Measurements from ENCODE around the gene KRTAP5-10. TPM values are rescaled to one million over a fixed set of nuclear protein-coding genes. Genes with fewer than 3 reads are reported as not detected.
"Not testable (repeated sequence)": the region's sequence is repeated elsewhere in the genome, so short reads cannot be mapped to it uniquely, and the experiment has no call there.

KRTAP5-10 gene
- total and polyA plus RNA-seq, 12 donors: not detected

- H3K36me3 ChIP-seq; ATAC-seq; H3K4me1 ChIP-seq; H3K4me3 ChIP-seq; intact Hi-C loops (cut with DNase I); DNase-seq; H3K27ac ChIP-seq; H3K9me3 ChIP-seq: not testable (repeated sequence)
- H3K27me3 ChIP-seq: peaks cover 0 to 23% (median 9%) of the 10 kb centered on the region in 7 donors
- WGBS, 2 donors: 68 to 82% methylated on average over 7 to 8 of the region's 8 CpGs
Observed at GRCh38 chr11:71589546-71589920, 24.2 kb downstream of the KRTAP5-10 start.

DNA sequence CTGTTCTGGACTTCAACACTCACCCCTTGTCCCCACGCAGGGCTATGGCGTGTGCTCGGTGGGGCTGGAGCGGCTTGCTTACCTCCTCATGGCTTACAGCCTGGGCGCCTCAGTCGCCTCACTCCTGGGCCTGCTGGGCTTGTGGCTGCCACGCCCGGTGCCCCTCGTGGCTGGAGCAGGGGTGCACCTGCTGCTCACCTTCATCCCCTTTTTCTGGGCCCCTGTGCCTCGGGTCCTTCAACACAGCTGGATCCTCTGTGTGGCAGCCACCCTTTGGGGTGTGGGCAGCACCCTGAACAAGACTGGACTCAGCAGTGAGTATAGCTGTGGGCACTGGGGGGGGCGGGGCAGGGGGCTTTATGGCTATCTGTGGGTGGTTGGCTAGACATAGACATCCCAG is 37.9 kb downstream of the KRTAP5-10 start:
- H3K27ac ChIP-seq; H3K9me3 ChIP-seq; H3K4me1 ChIP-seq; H3K36me3 ChIP-seq; H3K4me3 ChIP-seq; DNase-seq; intact Hi-C loops (cut with DNase I); ATAC-seq: not testable (repeated sequence)
- 76 to 78% methylated on average over 8 to 11 of the region's 11 CpGs for WGBS, 2 donors
- H3K27me3 ChIP-seq: peaks cover 0 to 71% (median 48%) of the 10 kb centered on the region in 7 donors

GRCh38 chr11:71604798-71605488 is 39.6 kb downstream of the KRTAP5-10 start:
- H3K9me3 ChIP-seq; DNase-seq; H3K36me3 ChIP-seq; H3K4me1 ChIP-seq; H3K4me3 ChIP-seq; ATAC-seq; H3K27ac ChIP-seq; intact Hi-C loops (cut with DNase I): not testable (repeated sequence)
- WGBS, 2 donors: 19 to 20% methylated on average over 11 of the region's 17 CpGs
- H3K27me3 ChIP-seq: peaks cover 0 to 88% (median 57%) of the 10 kb centered on the region in 7 donors
- peak in 7 of 9 donors; percentile 33 to 62 (median 44) for TF ChIP-seq CTCF (IDR thresholded peaks at IDR 0.05)

- H3K9me3 ChIP-seq; H3K4me1 ChIP-seq; intact Hi-C loops (cut with DNase I); ATAC-seq; H3K36me3 ChIP-seq; DNase-seq; H3K27ac ChIP-seq: not testable (repeated sequence)
- peak overlapping the region in 3 of 10 donors; percentile 17 to 24 (median 24) for H3K4me3 ChIP-seq
- peaks cover 0 to 85% (median 62%) of the 10 kb centered on the region in 7 donors for H3K27me3 ChIP-seq
- 6 to 7% methylated on average over 43 to 48 of the region's 48 CpGs for WGBS, 2 donors
Observed at GRCh38 chr11:71606853-71607519, 41.6 kb downstream of the KRTAP5-10 start.

GRCh38 chr11:71607520-71608216 is 42.3 kb downstream of the KRTAP5-10 start:
- intact Hi-C loops (cut with DNase I); H3K36me3 ChIP-seq; DNase-seq; H3K4me1 ChIP-seq; H3K27ac ChIP-seq; H3K9me3 ChIP-seq; ATAC-seq: not testable (repeated sequence)
- WGBS, 2 donors: 2% methylated on average over 42 to 52 of the region's 59 CpGs
- H3K4me3 ChIP-seq: peak overlapping the region in 4 of 10 donors; percentile 17 to 24 (median 21)
- H3K27me3 ChIP-seq: peaks cover 0 to 80% (median 55%) of the 10 kb centered on the region in 7 donors

DNA sequence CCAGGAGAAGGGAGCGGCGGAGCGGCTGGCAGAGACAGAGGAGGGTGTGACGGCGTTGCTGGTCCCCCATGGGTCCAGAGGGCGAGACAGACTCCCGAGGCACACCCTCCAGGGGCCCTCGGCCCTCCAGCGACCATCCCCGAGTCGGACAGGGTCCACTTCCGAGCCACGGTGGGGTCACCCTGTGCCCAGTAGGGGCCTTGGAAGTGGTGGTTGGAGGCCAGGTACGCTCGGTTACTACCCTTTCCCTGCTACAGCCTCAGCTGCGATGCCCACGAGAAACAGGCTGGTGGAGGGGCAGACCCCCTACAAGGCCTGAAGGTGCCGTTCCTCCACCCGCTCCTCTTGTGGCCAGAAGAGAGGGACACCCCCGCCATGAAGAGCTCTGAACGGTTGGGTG is 42.9 kb downstream of the KRTAP5-10 start:
- H3K27ac ChIP-seq; H3K9me3 ChIP-seq; ATAC-seq; DNase-seq; H3K4me3 ChIP-seq; intact Hi-C loops (cut with DNase I); H3K36me3 ChIP-seq; H3K4me1 ChIP-seq: not testable (repeated sequence)
- WGBS, 2 donors: 20 to 21% methylated on average over 8 to 14 of the region's 21 CpGs
- H3K27me3 ChIP-seq: peaks cover 0 to 78% (median 54%) of the 10 kb centered on the region in 7 donors

GRCh38 chr11:71611218-71611910 is 46.0 kb downstream of the KRTAP5-10 start:
- H3K27ac ChIP-seq; H3K4me1 ChIP-seq; intact Hi-C loops (cut with DNase I); H3K4me3 ChIP-seq; H3K36me3 ChIP-seq; H3K9me3 ChIP-seq; ATAC-seq; DNase-seq: not testable (repeated sequence)
- 81 to 86% methylated on average over 20 to 21 of the region's 21 CpGs for WGBS, 2 donors
- H3K27me3 ChIP-seq: peaks cover 0 to 70% (median 36%) of the 10 kb centered on the region in 7 donors

GRCh38 chr11:71613931-71614330 is 48.6 kb downstream of the KRTAP5-10 start:
- not testable (repeated sequence) for H3K9me3 ChIP-seq, ATAC-seq

DNA sequence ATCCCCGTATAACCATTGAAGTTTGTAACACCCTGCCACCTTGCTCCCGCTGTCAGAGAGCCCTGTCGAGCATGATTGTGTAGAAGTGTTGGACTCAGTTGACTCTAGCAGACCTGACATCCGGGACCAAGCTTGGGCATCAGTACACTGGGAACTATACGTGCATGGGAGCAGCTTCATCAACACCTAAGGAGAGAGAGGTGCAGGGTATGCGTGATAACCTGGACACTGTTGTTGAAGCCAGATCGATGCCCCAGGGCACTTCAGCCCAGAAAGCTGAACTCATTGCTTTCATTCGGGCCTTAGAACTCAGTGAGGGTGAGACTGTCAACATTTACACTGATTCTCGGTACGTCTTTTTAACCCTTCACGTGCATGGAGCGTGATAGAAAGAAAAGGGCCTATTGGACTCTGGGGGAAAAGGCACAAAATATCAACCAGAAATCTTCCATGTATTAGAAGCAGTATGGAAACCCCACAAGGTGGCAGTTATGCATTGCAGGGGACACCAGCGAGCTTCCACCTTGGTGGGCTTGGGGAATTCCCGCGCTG is 49.1 kb downstream of the KRTAP5-10 start:
- intact Hi-C loops (cut with DNase I): not testable (repeated sequence)
- H3K27me3 ChIP-seq: peaks cover 0 to 52% (median 11%) of the 10 kb centered on the region in 7 donors

More at GRCh38 chr11:71613931-71614330, 48.6 kb downstream of the KRTAP5-10 start:
- H3K4me3 ChIP-seq; DNase-seq; H3K27ac ChIP-seq; intact Hi-C loops (cut with DNase I); H3K36me3 ChIP-seq; H3K4me1 ChIP-seq: not testable (repeated sequence)
- 74 to 80% methylated on average over 7 of the region's 7 CpGs for WGBS, 2 donors
- peaks cover 0 to 57% (median 16%) of the 10 kb centered on the region in 7 donors for H3K27me3 ChIP-seq

More for the DNA sequence above, 49.1 kb downstream of the KRTAP5-10 start:
- H3K9me3 ChIP-seq, H3K4me1 ChIP-seq, H3K36me3 ChIP-seq, H3K4me3 ChIP-seq, DNase-seq, ATAC-seq, H3K27ac ChIP-seq: not testable (repeated sequence)
- 52 to 58% methylated on average over 15 of the region's 15 CpGs for WGBS, 2 donors
